Liver (tissue), 9 donors: ENCODE measurements around the gene LTN1. TPM values are rescaled to one million over a fixed set of nuclear protein-coding genes. Genes with fewer than 3 reads are reported as not detected.
"Not testable (repeated sequence)": the region's sequence is repeated elsewhere in the genome, so short reads cannot be mapped to it uniquely, and the experiment has no call there.

Source experiments
- DNase-seq: peaks from one replicate; pipeline ENCODE4 v3.0.0-alpha.2; 2017; ENCODE audit warnings: low spot score
- H3K27ac ChIP-seq, 2 donors: one replicate each; pipeline ENCODE4 v1.7.0; 2013; ENCODE audit warnings: inconsistent platforms in 2 of 2, low read length in 2 of 2, control low read depth in 1 of 2, low read depth in 1 of 2, mild to moderate bottlenecking in 1 of 2
- H3K27me3 ChIP-seq, 4 donors: one replicate each; pipeline versions ENCODE4 v1.6.1 to v1.7.0; 2013; ENCODE audit warnings: low read length in 3 of 4, inconsistent platforms in 1 of 4, mild to moderate bottlenecking in 1 of 4, moderate library complexity in 1 of 4; ENCODE audit not compliant: control insufficient read depth in 4 of 4, insufficient read depth in 4 of 4
- H3K36me3 ChIP-seq, 4 donors: one replicate each; pipeline versions ENCODE4 v1.6.1 to v1.7.0; 2013; ENCODE audit warnings: low read length in 3 of 4, mild to moderate bottlenecking in 3 of 4, low read depth in 1 of 4, moderate library complexity in 1 of 4; ENCODE audit not compliant: control insufficient read depth in 4 of 4, insufficient read depth in 3 of 4
- H3K4me1 ChIP-seq, 4 donors: one replicate each; pipeline versions ENCODE4 v1.6.1 to v1.7.0; 2013; ENCODE audit warnings: low read length in 3 of 4, mild to moderate bottlenecking in 3 of 4, moderate library complexity in 1 of 4; ENCODE audit not compliant: control insufficient read depth in 4 of 4, insufficient read depth in 4 of 4
- H3K4me3 ChIP-seq, 3 donors: one replicate each; pipeline versions ENCODE4 v1.6.1 to v1.7.0; 2013; ENCODE audit warnings: low read length in 3 of 3, control low read depth in 1 of 3, low read depth in 1 of 3, mild to moderate bottlenecking in 1 of 3
- H3K9ac ChIP-seq, 2 donors: one replicate each; pipeline ENCODE4 v1.7.0; 2013; ENCODE audit warnings: low read length in 2 of 2, mild to moderate bottlenecking in 2 of 2, moderate library complexity in 2 of 2, control low read depth in 1 of 2, low read depth in 1 of 2
- H3K9me3 ChIP-seq, 4 donors: one replicate each; pipeline versions ENCODE4 v1.6.1 to v1.7.0; 2013; ENCODE audit warnings: low read length in 3 of 4; ENCODE audit not compliant: control insufficient read depth in 4 of 4
- EGR1 ChIP-seq, 2 donors: IDR thresholded peaks; 2 replicates each; pipeline ENCODE4 v1.6.1; 2016 to 2018; ENCODE audit warnings: antibody characterized with exemption in 2 of 2, low read depth in 2 of 2
- FOXA1 ChIP-seq: IDR thresholded peaks from 2 replicates; pipeline ENCODE4 v1.6.1; 2016; ENCODE audit warnings: antibody characterized with exemption
- GABPA ChIP-seq, 2 donors: IDR thresholded peaks in 1 of 2; conservative IDR thresholded peaks in 1 of 2; 2 replicates each; pipeline ENCODE4 v1.6.1; 2016; ENCODE audit warnings: antibody characterized with exemption in 2 of 2, mild to moderate bottlenecking in 1 of 2, moderate library complexity in 1 of 2
- HNF4A ChIP-seq, 2 donors: conservative IDR thresholded peaks; 2 replicates each; pipeline ENCODE4 v1.6.1; 2016; ENCODE audit warnings: antibody characterized with exemption in 2 of 2, mild to moderate bottlenecking in 2 of 2
- HNF4G ChIP-seq: IDR thresholded peaks from 2 replicates; pipeline ENCODE4 v1.6.1; 2016; ENCODE audit warnings: antibody characterized with exemption
- JUND ChIP-seq, 2 donors: IDR thresholded peaks; 2 replicates each; pipeline ENCODE4 v1.6.1; 2016; ENCODE audit warnings: antibody characterized with exemption in 2 of 2
- MAX ChIP-seq: IDR thresholded peaks from 2 replicates; pipeline ENCODE4 v1.6.1; 2016; ENCODE audit warnings: antibody characterized with exemption
- NR2F2 ChIP-seq: IDR thresholded peaks from 2 replicates; pipeline ENCODE4 v1.6.1; 2016; ENCODE audit warnings: antibody characterized with exemption
- RAD21 ChIP-seq, 2 donors: IDR thresholded peaks; 2 replicates each; pipeline ENCODE4 v1.6.1; 2016; ENCODE audit warnings: antibody characterized with exemption in 2 of 2, mild to moderate bottlenecking in 2 of 2
- SP1 ChIP-seq: IDR thresholded peaks from 2 replicates; pipeline ENCODE4 v1.6.1; 2018; ENCODE audit warnings: antibody characterized with exemption, mild to moderate bottlenecking
- TAF1 ChIP-seq: conservative IDR thresholded peaks from 2 replicates; pipeline ENCODE4 v1.6.1; 2016; ENCODE audit warnings: antibody characterized with exemption, mild to moderate bottlenecking
- YY1 ChIP-seq: IDR thresholded peaks from 2 replicates; pipeline ENCODE4 v1.6.1; 2016; ENCODE audit warnings: antibody characterized with exemption, mild to moderate bottlenecking
- ZBTB33 ChIP-seq: IDR thresholded peaks from 2 replicates; pipeline ENCODE4 v1.6.1; 2016; ENCODE audit warnings: antibody characterized with exemption
- WGBS: extraction: QIAGEN DNeasy Blood & Tissue Kit; methylation state at CpG from one replicate; pipeline ENCODE4 v1.1.7; 2013; 5-methylcytosine and 5-hydroxymethylcytosine counted together
- polyA plus RNA-seq, 2 donors: library from polyadenylated mRNA; stranded (reverse) in 1 of 2; unstranded in 1 of 2; fragments of 200-250 nt in 1 of 2; fragments of >200 nt in 1 of 2; fragmentation: Nextera tagmentation in 1 of 2; extraction: Ambion mirVana in 1 of 2; gene quantifications; one replicate each; pipeline versions ENCODE4 v1.2.1 to v1.2.3, GENCODE V29; 2013 to 2015
- total RNA-seq, 2 donors: library from RNA; depleted of rRNA; stranded (reverse); fragments of >200 nt; gene quantifications; one replicate each; pipeline ENCODE4 v1.2.3, GENCODE V29; 2014
- TF ChIP-seq, protein P1 (sequence below): IDR thresholded peaks from 2 replicates; pipeline ENCODE4 v1.6.1; 2016; ENCODE audit warnings: antibody characterized with exemption, mild to moderate bottlenecking
- donor health status: healthy.
- donor health status: healthy.
- donor health status: healthy.
- donor health status: healthy.
- donor health status: healthy.

Gene LTN1
- total and polyA plus RNA-seq, 4 donors, result 3.9 to 22.1 (median 9.6) TPM

GRCh38 chr21:29018540-29018939 is 25.9 kb upstream of the LTN1 start:
- Histone ChIP-seq H3K9me3 (no peaks in the 10 kb centered on the region), H3K4me1 (peaks cover 3 to 14% (median 7%) of the 10 kb centered on the region in 4 donors), H3K9ac (peak overlapping the region; percentile 34 to 73), H3K27ac (peak overlapping the region; percentile 81 to 84), H3K27me3 (no peaks in the 10 kb centered on the region), H3K36me3 (peaks cover 0 to 1% (median 0%) of the 10 kb centered on the region in 4 donors), H3K4me3 (peak overlapping the region; percentile 91 to 100 (median 94))
- TF ChIP-seq EGR1 (IDR thresholded peaks at IDR 0.05; ENCODE audit: low read depth in 2 of 2), result no peak
- no peak for TF ChIP-seq NR2F2
- TF ChIP-seq MAX, result no peak
- no peak for TF ChIP-seq JUND (IDR thresholded peaks at IDR 0.05)
- TF ChIP-seq TAF1, result no peak
- TF ChIP-seq HNF4A (conservative IDR thresholded peaks at IDR 0.05), result no peak
- no peak for TF ChIP-seq ZBTB33
- TF ChIP-seq FOXA1, result no peak
- no peak for TF ChIP-seq SP1
- TF ChIP-seq HNF4G, result no peak
- no peak for TF ChIP-seq GABPA (IDR thresholded peaks at IDR 0.05 in 1 of 2, conservative IDR thresholded peaks at IDR 0.05 in 1 of 2)
- TF ChIP-seq, protein P1, sequence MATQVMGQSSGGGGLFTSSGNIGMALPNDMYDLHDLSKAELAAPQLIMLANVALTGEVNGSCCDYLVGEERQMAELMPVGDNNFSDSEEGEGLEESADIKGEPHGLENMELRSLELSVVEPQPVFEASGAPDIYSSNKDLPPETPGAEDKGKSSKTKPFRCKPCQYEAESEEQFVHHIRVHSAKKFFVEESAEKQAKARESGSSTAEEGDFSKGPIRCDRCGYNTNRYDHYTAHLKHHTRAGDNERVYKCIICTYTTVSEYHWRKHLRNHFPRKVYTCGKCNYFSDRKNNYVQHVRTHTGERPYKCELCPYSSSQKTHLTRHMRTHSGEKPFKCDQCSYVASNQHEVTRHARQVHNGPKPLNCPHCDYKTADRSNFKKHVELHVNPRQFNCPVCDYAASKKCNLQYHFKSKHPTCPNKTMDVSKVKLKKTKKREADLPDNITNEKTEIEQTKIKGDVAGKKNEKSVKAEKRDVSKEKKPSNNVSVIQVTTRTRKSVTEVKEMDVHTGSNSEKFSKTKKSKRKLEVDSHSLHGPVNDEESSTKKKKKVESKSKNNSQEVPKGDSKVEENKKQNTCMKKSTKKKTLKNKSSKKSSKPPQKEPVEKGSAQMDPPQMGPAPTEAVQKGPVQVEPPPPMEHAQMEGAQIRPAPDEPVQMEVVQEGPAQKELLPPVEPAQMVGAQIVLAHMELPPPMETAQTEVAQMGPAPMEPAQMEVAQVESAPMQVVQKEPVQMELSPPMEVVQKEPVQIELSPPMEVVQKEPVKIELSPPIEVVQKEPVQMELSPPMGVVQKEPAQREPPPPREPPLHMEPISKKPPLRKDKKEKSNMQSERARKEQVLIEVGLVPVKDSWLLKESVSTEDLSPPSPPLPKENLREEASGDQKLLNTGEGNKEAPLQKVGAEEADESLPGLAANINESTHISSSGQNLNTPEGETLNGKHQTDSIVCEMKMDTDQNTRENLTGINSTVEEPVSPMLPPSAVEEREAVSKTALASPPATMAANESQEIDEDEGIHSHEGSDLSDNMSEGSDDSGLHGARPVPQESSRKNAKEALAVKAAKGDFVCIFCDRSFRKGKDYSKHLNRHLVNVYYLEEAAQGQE, result no peak
- TF ChIP-seq RAD21 (IDR thresholded peaks at IDR 0.05), result no peak
- TF ChIP-seq YY1, result no peak
- DNase-seq, result no peak
- 8% methylated on average over 12 of the region's 12 CpGs for WGBS

DNA sequence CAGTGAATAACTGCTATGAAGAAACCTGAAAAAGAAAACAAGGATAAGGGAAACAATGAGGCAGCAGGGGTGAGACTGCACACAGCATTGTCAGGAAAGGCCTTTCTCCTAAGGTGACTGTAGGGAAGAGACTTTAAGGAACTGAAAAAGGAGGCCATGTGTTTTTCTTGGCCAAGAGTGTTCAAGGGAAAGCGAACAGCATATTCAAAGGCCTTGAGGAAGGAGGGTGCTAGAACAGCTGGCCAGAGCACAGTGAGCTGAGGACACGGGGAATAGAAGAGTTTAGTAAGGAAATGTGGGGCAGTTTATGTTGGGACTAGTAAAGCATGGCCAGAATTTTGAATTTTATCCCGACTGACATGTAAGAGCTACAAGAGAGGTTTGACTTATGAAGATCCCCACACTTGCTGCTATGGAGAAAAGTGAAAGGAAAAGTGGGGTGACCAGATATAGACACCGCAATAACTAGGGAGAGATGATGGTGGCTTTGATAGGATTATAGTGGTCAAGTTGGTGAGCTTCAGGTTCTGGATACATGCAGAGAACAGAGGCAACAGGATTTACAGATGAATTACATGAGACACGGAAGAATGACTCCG is 25.1 kb upstream of the LTN1 start:
- Histone ChIP-seq H3K27ac (no peak overlapping the region), H3K9ac (no peak overlapping the region), H3K27me3 (no peaks in the 10 kb centered on the region), H3K4me3 (peak overlapping the region in 2 of 3 donors; percentile 94 to 100), H3K9me3 (no peaks in the 10 kb centered on the region), H3K36me3 (peaks cover 0 to 1% (median 0%) of the 10 kb centered on the region in 4 donors), H3K4me1 (peaks cover 3 to 14% (median 7%) of the 10 kb centered on the region in 4 donors)
- TF ChIP-seq EGR1 (IDR thresholded peaks at IDR 0.05; ENCODE audit: low read depth in 2 of 2) (no peak), MAX (peak; percentile 26)
- no peak for DNase-seq
- WGBS, result 77% methylated on average over 6 of the region's 6 CpGs

DNA sequence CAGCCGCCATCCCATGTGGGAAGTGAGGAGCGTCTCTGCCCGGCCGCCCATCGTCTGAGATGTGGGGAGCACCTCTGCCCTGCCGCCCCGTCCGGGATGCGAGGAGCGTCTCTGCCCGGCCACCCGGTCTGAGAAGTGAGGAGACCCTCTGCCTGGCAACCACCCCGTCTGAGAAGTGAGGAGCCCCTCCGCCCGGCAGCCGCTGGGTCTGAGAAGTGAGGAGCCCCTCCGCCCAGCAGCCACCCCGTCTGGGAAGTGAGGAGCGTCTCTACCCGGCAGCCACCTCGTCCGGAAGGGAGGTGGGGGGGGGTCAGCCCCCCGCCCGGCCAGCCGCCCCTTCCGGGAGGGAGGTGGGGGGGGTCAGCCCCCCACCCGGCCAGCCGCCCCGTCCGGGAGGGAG is 18.6 kb upstream of the LTN1 start:
- WGBS, result 98% methylated on average over 29 of the region's 30 CpGs
- not testable (repeated sequence) for H3K27me3 ChIP-seq, H3K9me3 ChIP-seq, H3K4me1 ChIP-seq, H3K4me3 ChIP-seq, DNase-seq, H3K9ac ChIP-seq, H3K27ac ChIP-seq
- peaks cover 3 to 11% (median 9%) of the 10 kb centered on the region in 4 donors for H3K36me3 ChIP-seq
